GM12801 (cell line): ENCODE results near the gene HNRNPCL4.
"Not testable (repeated sequence)": the region's sequence is repeated elsewhere in the genome, so short reads cannot be mapped to it uniquely, and the experiment has no call there.

Experiments used
- TF ChIP-seq, protein P1 (sequence below): IDR thresholded peaks from one replicate; pipeline ENCODE4 v1.5.1; 2011; ENCODE audit warnings: control low read depth; ENCODE audit not compliant: insufficient read length; ENCODE audit errors: extremely low read depth

Gene HNRNPCL4

DNA sequence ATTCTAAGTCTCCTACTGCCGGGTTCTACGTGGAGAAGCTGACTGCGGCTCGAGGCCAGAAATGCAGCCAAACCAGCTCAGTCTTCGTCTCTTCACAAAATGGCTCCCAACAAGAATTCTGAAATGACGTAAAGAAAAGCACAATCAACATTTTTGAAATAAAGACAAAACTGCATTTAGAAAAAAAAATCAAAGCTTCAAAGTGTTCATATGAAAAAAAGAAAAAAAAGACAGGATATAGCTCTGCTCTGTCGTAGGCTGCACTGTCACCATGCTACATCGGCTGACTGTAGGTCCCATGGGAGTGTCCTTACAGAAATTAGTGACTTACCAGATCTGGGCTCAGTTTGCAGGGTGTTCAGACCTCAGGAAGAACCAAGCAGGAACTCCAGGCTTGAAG is at the start of gene HNRNPCL4:
Gene HNRNPCL4, minus strand, starts transcription at position 101 of the 400 bp plus-strand sequence. CDS start 164 bp downstream, outside the sequence.
- TF ChIP-seq, protein P1, sequence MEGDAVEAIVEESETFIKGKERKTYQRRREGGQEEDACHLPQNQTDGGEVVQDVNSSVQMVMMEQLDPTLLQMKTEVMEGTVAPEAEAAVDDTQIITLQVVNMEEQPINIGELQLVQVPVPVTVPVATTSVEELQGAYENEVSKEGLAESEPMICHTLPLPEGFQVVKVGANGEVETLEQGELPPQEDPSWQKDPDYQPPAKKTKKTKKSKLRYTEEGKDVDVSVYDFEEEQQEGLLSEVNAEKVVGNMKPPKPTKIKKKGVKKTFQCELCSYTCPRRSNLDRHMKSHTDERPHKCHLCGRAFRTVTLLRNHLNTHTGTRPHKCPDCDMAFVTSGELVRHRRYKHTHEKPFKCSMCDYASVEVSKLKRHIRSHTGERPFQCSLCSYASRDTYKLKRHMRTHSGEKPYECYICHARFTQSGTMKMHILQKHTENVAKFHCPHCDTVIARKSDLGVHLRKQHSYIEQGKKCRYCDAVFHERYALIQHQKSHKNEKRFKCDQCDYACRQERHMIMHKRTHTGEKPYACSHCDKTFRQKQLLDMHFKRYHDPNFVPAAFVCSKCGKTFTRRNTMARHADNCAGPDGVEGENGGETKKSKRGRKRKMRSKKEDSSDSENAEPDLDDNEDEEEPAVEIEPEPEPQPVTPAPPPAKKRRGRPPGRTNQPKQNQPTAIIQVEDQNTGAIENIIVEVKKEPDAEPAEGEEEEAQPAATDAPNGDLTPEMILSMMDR, result not testable (repeated sequence)

DNA sequence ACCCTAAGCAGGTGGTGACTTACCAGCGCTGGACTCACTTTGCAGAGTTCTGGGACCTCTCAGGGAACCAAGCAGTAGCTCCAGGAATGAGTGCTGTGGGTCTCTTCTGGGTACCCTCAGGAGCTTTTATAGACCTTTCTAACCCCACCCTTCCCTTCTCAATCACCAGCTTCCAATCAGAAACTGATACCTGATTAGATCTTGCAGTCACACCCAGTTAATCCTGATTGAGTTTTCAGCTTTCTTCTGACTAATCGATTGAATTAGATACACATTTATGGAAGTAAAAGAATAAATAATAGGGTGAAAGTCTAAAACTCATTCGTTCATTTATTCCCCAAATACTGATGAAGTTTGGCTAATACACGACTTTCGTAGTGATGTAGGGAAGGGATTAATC is 35.9 kb upstream of the HNRNPCL4 start, which contains the start of gene PRAMEF13:
Gene PRAMEF13, minus strand, starts transcription at position 101 of the 400 bp plus-strand sequence. CDS start 1,820 bp downstream, outside the sequence.
- TF ChIP-seq, protein P1, result not testable (repeated sequence)

DNA sequence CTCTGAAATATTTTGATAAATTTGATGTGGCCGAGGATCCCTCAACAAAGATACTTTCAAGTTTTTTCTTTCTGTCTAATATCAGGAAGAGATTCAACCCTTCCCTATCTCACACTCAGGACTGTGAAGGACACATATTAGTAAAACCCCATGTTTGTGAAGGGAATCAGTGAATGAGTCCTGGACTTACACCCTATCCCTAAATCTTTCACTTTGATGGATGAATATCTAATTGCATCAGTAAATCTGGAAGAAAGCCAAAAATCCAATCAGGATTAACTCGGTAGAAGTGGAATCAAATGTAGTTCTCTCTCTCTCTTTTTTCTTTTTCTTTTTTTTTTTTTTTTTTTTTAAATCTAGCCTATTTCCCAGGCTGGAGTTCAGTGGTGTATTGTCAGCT is 6.1 kb upstream of the HNRNPCL4 start, which contains the start of gene PRAMEF9:
Gene PRAMEF9, plus strand, starts transcription at position 301 of the 400 bp plus-strand sequence. CDS start 3,433 bp downstream, outside the sequence.
- TF ChIP-seq, protein P1, result not testable (repeated sequence)

DNA sequence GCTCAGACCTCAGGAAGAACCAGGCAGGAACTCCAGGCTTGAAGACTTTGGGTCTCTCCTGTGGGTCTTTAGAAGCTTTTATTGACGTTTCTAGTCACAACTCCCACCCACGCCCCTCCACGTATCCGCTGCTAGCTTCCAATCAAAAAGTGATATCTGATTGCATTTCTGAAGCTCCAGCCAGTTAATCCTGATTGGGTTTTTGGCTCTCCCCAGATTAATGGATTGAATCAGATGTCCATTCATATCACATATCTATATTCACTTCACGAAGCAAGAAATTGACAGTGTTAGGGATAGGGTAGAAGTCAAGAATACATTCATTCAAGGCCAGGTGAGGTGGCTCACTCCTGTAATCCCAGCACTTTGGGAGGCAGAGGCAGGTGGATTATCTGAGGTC is 9.5 kb downstream of the HNRNPCL4 start, which contains the start of gene PRAMEF26:
Gene PRAMEF26, minus strand, starts transcription at position 101 of the 400 bp plus-strand sequence. CDS start 2,914 bp downstream, outside the sequence.
- TF ChIP-seq, protein P1, result not testable (repeated sequence)

DNA sequence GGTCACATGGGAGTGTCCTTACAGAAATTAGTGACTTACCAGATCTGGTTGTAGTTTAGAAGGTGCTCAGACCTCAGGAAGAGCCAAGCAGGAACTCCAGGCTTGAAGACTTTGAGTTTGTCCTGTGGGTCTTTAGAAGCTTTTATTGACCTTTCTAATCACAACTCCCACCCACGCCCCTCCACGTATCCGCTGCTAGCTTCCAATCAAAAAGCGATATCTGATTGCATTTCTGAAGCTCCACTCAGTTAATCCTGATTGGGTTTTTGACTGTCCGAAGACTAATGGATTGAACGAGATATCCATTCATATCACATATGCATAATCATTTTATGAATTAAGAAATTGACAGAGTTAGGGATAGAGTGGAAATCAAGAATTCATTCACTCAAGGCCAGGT is 48.7 kb downstream of the HNRNPCL4 start, which contains the start of gene HNRNPCL2:
Gene HNRNPCL2, minus strand, starts transcription at position 101 of the 400 bp plus-strand sequence. CDS start 454 bp downstream, outside the sequence.
- TF ChIP-seq, protein P1, result not testable (repeated sequence)
